Skeletal muscle tissue (tissue), 4 donors: ENCODE data around the gene BTBD1. TPM values are rescaled to one million over a fixed set of nuclear protein-coding genes. Genes with fewer than 3 reads are reported as not detected.
A peak's percentile ranks its signal among the peaks of the same experiment; 100 is the strongest.
"Not testable (repeated sequence)": the region's sequence is repeated elsewhere in the genome, so short reads cannot be mapped to it uniquely, and the experiment has no call there.

Source experiments
- H3K27ac ChIP-seq: one replicate; pipeline ENCODE4 v1.7.0; 2013; ENCODE audit warnings: mild to moderate bottlenecking, low read depth, low read length, inconsistent platforms
- H3K27me3 ChIP-seq, 3 donors: one replicate each; pipeline ENCODE4 v1.7.0; 2013; ENCODE audit warnings: low read length in 3 of 3; ENCODE audit not compliant: control insufficient read depth in 3 of 3, insufficient read depth in 3 of 3
- H3K36me3 ChIP-seq, 3 donors: one replicate each; pipeline ENCODE4 v1.7.0; 2013; ENCODE audit warnings: low read length in 3 of 3; ENCODE audit not compliant: control insufficient read depth in 3 of 3, insufficient read depth in 3 of 3
- H3K4me1 ChIP-seq, 3 donors: one replicate each; pipeline ENCODE4 v1.7.0; 2013; ENCODE audit warnings: low read length in 3 of 3, mild to moderate bottlenecking in 3 of 3; ENCODE audit not compliant: control insufficient read depth in 3 of 3, insufficient read depth in 3 of 3
- H3K4me3 ChIP-seq, 3 donors: one replicate each; pipeline ENCODE4 v1.7.0; 2013; ENCODE audit warnings: low read length in 3 of 3
- H3K9ac ChIP-seq, 3 donors: one replicate each; pipeline ENCODE4 v1.7.0; 2013; ENCODE audit warnings: low read length in 3 of 3, mild to moderate bottlenecking in 3 of 3, moderate library complexity in 2 of 3, low read depth in 1 of 3
- H3K9me3 ChIP-seq, 3 donors: one replicate each; pipeline ENCODE4 v1.7.0; 2013; ENCODE audit warnings: low read length in 3 of 3; ENCODE audit not compliant: control insufficient read depth in 3 of 3
- total RNA-seq: library from RNA; depleted of rRNA; stranded (reverse); fragments of >200 nt; gene quantifications from one replicate; pipeline ENCODE4 v1.2.3, GENCODE V29; 2014
- donor health status: Osteomylitis.

Gene BTBD1
- total RNA-seq, 1 donor from 2014 or later, result 99.7 TPM

DNA sequence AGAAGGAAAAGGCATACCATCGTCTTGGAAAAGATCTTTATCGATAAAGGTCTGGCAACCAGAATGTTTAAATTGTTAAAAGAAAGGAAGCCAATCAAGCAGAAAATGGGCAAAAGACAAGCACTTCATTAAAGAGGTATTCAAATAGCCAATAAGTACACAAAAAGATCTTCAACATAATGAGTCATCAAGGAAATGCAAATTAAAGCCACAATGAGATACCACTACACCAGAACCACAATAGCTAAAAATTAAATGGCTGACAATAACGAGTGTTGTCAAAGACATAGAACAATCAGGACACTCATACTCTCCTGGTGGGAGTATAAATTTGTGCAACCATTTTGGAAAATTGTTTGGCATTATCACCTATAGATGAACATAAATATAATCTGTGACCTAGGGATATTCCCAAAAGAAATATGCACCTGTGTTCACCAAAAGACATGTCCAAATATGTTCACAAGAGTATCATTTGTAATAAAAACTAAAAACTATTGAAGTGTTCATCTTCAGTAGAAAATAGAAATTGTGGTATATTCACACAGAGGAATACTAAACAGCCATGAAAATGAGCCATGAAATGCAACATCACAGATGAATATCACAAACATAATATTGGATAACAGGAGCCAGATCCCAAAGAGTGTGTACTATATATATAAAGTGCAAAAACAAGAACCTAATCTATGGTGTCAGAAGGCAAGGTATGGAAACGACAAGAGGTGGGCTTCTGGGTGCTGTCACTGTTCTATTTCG is 14.4 kb upstream of the BTBD1 start:
- Histone ChIP-seq H3K9ac (no peak overlapping the region), H3K9me3 (no peaks in the 10 kb centered on the region), H3K27ac (no peak overlapping the region)

GRCh38 chr15:83078712-83079111 is 11.7 kb upstream of the BTBD1 start:
- Histone ChIP-seq H3K27ac (peak overlapping the region; percentile 91), H3K27me3 (no peaks in the 10 kb centered on the region), H3K9me3 (peaks cover 0 to under 1% (median under 1%) of the 10 kb centered on the region in 3 donors), H3K9ac (no peak overlapping the region), H3K4me1 (peaks cover 7 to 19% (median 17%) of the 10 kb centered on the region in 3 donors), H3K36me3 (no peaks in the 10 kb centered on the region), H3K4me3 (no peak overlapping the region)

More for the DNA sequence above, 14.4 kb upstream of the BTBD1 start:
- Histone ChIP-seq H3K4me3 (no peak overlapping the region), H3K4me1 (peaks cover 7 to 25% (median 21%) of the 10 kb centered on the region in 3 donors), H3K27me3 (no peaks in the 10 kb centered on the region), H3K36me3 (no peaks in the 10 kb centered on the region)

- peak overlapping the region; percentile 91 for H3K27ac ChIP-seq
- peak overlapping the region; percentile 8 to 51 (median 34) for H3K4me3 ChIP-seq
Observed at GRCh38 chr15:83077491-83078230, 10.6 kb upstream of the BTBD1 start.

GRCh38 chr15:83069211-83069642 is 2.2 kb upstream of the BTBD1 start:
- peaks cover 8 to 18% (median 11%) of the 10 kb centered on the region in 3 donors for H3K4me1 ChIP-seq
- not testable (repeated sequence) for H3K36me3 ChIP-seq, H3K27ac ChIP-seq, H3K27me3 ChIP-seq, H3K9ac ChIP-seq, H3K9me3 ChIP-seq, H3K4me3 ChIP-seq

More at GRCh38 chr15:83077491-83078230, 10.6 kb upstream of the BTBD1 start:
- H3K9me3 ChIP-seq, result peaks cover 3 to 5% (median 3%) of the 10 kb centered on the region in 3 donors
- peaks cover 2 to 13% (median 13%) of the 10 kb centered on the region in 3 donors for H3K4me1 ChIP-seq
- H3K27me3 ChIP-seq, result no peaks in the 10 kb centered on the region
- H3K36me3 ChIP-seq, result no peaks in the 10 kb centered on the region
- peak overlapping the region; percentile 60 to 74 (median 69) for H3K9ac ChIP-seq

DNA sequence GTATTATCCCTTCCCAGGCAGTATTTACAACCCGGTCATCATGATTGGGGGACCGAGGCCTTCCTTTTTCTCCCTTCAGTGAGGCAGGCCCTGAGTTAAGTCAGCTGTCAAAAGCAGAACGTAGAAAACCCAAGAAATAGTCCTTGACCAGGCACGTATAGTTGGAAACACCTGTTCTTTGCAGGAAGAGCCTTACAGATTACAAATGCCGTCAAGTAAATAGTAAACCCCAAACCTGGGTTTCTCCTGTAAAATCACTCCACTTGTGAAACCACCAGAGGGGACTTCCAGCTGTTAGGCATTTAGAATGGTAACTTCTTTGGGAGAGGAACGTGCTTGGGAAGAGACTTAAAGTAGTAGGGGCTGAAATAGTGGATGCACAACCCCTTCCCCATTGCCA is 1.0 kb upstream of the BTBD1 start:
- H3K36me3 ChIP-seq, result no peaks in the 10 kb centered on the region
- H3K9me3 ChIP-seq, result no peaks in the 10 kb centered on the region
- H3K9ac ChIP-seq, result peak overlapping the region in 1 of 3 donors; percentile 78
- peaks cover 17 to 28% (median 20%) of the 10 kb centered on the region in 3 donors for H3K4me1 ChIP-seq
- peak overlapping the region in 1 of 3 donors; percentile 87 for H3K4me3 ChIP-seq
- peak overlapping the region; percentile 97 for H3K27ac ChIP-seq
- no peaks in the 10 kb centered on the region for H3K27me3 ChIP-seq

DNA sequence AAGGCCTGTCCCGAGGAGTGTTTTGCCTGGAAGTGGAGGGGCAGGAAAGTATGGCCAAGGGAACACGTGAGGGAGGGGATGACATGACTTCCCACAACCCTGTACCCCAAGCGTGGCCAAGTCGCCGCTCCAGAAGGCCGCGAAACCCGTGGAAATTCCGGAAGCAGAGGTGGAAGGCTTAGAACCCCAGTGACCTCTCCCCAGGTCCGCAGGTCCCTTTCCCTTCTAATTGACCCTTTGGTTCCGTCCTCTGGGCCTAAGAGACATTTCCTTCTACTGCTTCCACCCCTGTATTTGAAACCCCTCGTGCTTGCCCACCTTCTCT is 548 bp upstream of the BTBD1 start:
- Histone ChIP-seq H3K36me3 (no peaks in the 10 kb centered on the region), H3K4me1 (peaks cover 17 to 33% (median 25%) of the 10 kb centered on the region in 3 donors), H3K27ac (peak overlapping the region; percentile 97), H3K9me3 (no peaks in the 10 kb centered on the region), H3K4me3 (peak overlapping the region; percentile 58 to 87 (median 75)), H3K9ac (peak overlapping the region; percentile 78 to 95 (median 93)), H3K27me3 (no peaks in the 10 kb centered on the region)

- Histone ChIP-seq H3K4me3 (peak overlapping the region; percentile 75 to 98 (median 87)), H3K9ac (peak overlapping the region; percentile 93 to 95 (median 93)), H3K27me3 (no peaks in the 10 kb centered on the region), H3K27ac (peak overlapping the region; percentile 97), H3K9me3 (no peaks in the 10 kb centered on the region), H3K4me1 (peaks cover 20 to 43% (median 38%) of the 10 kb centered on the region in 3 donors), H3K36me3 (peaks cover 0 to 4% (median 3%) of the 10 kb centered on the region in 3 donors)
Observed at GRCh38 chr15:83066034-83066733, 868 bp downstream of the BTBD1 start.

GRCh38 chr15:83065431-83065830 is 1.6 kb downstream of the BTBD1 start:
- Histone ChIP-seq H3K9me3 (no peaks in the 10 kb centered on the region), H3K9ac (peak overlapping the region; percentile 93 to 95 (median 93)), H3K27me3 (no peaks in the 10 kb centered on the region), H3K36me3 (peaks cover 0 to 4% (median 3%) of the 10 kb centered on the region in 3 donors), H3K27ac (peak overlapping the region; percentile 97), H3K4me3 (peak overlapping the region; percentile 75 to 98 (median 87)), H3K4me1 (peaks cover 20 to 43% (median 41%) of the 10 kb centered on the region in 3 donors)

GRCh38 chr15:83064859-83065258 is 2.2 kb downstream of the BTBD1 start:
- Histone ChIP-seq H3K4me1 (peaks cover 20 to 43% (median 41%) of the 10 kb centered on the region in 3 donors), H3K9me3 (no peaks in the 10 kb centered on the region), H3K27ac (peak overlapping the region; percentile 97)

More at GRCh38 chr15:83064859-83065258, 2.2 kb downstream of the BTBD1 start:
- peaks cover 0 to 4% (median 3%) of the 10 kb centered on the region in 3 donors for H3K36me3 ChIP-seq
- H3K4me3 ChIP-seq, result peak overlapping the region; percentile 75 to 98 (median 87)
- peak overlapping the region; percentile 34 to 95 (median 93) for H3K9ac ChIP-seq
- H3K27me3 ChIP-seq, result no peaks in the 10 kb centered on the region
